HCEC 1CT (cell line): ENCODE measurements around the gene RHOH.

Experiments
- DNase-seq: peaks from one replicate; pipeline ENCODE4 v3.0.0-alpha.2; 2017

The RHOH gene

DNA sequence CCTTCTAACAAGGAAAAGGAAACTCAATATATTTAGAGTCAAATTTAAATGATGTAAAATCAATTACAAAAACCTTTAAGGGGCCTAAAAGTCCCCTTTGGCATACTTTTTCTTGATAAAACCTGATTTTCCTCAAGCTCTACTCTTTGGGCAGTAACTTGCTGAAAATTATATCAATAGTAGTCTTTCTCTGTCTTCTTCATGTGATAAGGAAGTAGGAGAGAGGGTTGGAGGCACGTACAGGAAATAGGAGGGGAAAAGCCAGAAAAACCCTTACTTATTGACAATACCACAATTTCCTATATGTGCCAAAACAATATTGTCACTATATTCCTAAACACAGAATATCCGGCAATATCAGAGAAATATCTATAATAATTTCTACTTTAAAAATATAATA is 9.6 kb downstream of the RHOH start:
- DNase-seq: no peak

DNA sequence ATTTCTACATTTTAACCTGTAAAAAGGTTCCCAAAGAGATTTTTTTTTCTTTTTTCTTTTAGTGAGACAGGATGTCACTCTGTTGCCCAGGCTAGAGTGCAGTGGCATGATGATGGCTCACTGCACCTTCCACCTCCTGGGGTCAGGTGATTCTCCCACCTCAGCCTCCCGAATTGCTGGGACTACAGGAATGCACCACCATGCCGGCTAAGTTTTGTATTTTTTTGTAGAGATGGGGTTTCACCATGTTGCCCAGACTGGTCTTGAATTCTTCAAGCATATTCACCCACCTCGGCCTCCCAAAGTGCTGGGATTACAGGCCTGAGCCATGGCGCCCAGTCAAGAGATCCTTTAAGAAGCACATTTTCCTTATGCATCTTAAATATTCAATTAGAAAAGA is 12.6 kb downstream of the RHOH start:
- DNase-seq: no peak

DNA sequence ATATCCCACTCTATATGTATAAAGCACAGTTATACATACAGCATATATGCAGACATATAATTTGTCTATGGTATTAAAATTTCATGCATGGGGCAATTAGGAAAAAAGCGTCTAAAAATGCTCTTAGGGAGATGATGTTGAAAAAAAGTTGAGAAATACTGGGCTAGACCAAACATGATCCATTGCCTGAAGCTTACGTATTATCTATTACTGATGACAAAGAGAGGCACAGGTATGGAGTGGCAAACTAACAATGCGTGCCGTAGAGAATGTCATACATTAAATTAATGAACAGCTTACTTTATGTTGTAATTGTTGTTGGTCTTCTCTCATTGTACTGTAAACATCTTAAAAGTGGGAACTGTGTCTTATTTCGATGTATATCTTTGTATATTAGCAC is 13.9 kb downstream of the RHOH start:
- DNase-seq: no peak

DNA sequence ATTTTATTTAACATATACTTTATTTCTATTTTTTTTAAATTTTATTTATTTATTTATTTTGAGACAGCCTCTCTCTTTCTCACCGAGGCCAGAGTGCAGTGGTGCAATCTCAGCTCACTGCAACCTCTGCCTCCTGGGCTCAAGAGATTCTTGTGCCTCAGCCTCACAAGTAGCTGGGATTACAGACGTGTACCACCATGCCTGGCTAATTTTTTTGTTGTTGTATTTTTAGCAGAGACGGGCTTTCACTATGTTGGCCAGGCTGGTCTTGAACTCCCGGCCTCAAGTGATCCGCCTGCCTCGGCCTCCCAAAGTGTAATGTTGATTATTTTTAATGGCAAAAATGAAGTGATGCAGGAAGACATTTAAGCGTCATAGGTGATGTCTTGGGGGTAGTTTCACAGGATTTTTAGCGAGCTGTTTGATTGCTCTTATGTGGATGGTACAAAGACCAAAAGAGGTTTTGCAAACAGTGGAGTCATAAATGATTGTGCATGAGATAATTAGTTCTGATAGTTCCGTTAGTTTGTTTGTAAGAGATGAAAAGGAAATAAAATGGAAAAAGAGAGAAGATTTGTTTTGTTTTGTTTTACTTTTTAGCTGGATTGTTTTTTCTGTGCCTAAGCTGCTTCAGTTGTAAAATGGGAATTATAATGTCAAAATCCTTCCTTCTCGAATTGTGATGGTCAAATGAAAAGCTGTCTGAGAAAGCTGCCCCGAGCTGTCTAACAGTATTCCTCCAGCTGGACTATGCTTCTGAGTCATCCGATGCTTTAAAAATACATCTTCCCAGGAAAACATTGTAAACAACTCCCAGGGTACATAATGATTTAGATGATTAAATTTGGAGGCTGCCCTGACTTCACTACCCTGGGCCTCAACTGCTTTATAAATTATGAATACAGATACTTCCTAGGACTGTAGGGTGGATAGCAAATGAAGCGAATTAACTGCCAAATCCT is 14.7 kb downstream of the RHOH start:
- peak; percentile 47 for DNase-seq

DNA sequence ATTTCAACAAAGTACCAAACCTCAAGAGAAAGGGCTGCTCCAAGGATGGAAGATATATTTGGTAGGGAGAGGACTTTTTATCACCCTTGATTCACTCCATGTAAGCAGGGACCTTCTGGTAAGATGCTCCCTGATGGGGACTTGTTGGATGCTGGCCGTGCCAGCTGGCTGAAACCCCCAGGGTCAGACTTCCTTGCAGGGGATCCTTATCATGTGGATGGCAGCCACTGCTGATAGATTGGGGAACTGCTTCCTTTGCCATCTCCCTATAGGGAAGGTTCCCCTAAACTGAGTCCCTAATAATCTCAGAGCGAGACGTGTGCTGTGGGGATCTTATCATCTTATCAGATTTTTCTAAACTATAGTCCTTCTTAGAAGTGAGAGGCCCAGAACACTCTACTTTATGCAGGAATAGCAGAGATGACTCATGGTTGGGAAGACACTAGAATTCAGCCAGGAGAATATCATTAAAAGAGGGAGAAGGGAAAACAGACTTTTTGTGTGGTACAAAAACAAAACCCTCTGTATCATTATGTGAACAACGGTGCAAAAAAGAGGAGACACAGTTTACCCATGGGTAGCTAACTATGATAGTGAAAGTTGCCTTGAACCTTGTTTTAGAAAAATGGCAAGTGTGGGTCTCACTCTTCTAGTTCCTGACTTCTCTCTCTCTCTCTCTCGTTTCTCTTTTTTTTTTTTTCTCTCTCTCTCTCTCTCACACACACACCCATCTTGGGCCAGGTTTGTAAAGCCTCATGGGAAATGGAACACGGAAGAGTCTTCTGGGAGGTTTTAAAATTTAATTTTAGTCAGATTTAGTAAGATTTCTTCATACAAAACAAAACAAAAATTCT is 16.1 kb downstream of the RHOH start:
- DNase-seq: no peak

DNA sequence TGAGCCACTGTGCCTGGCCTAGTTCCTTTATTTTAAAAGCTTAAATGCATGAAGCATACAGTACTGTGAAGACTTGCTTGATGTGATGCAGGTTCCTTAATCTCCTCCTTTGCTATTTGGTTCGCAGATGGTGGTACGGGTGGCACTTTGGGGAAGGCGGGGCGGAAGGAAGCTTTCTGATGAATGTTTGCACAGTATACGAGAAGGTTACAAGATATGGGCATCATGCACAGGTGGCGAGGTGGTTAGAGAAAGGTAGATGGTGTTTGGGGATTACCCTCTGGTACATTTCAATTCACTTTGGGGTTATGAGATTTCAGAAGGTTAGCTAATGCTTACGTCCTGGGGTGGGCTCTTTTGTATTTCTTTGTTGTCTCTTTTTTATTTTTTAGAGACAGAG is 17.2 kb downstream of the RHOH start:
- DNase-seq: no peak

DNA sequence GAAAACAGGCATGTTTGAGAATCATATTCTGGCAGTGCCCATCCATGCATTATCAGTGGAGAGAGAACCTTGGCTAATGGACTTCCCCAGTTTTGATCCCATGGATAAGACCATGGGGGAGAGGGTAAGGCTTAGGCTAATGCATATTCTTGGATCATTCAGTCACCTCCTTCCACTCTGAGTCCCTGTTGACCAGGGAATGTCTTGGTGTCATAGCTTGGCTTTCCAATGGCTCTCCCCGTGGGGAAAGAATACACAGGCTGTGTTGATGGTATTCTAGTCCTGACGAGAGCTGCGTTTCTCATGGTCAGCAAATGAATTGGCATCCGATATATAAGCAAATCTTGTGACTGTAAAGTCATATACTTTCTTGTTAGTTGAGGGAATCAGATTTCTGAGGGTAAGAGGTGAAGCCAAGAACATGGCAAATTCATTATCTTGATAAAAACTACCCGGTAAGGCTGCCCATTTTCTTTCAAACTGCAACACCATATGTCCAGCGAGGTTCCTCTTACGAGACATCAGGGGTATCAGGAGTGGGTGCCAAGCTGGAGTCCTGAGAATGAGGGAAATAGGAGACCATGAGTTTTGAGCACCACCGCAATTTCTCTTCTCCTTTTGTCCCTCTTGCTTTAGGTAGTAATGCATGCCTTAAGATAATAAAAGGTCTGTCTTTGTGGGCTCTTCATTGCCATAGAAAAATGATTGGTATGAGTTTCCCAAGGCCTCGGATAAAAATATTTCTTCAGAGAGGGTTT is 18.0 kb downstream of the RHOH start:
- no peak for DNase-seq

DNA sequence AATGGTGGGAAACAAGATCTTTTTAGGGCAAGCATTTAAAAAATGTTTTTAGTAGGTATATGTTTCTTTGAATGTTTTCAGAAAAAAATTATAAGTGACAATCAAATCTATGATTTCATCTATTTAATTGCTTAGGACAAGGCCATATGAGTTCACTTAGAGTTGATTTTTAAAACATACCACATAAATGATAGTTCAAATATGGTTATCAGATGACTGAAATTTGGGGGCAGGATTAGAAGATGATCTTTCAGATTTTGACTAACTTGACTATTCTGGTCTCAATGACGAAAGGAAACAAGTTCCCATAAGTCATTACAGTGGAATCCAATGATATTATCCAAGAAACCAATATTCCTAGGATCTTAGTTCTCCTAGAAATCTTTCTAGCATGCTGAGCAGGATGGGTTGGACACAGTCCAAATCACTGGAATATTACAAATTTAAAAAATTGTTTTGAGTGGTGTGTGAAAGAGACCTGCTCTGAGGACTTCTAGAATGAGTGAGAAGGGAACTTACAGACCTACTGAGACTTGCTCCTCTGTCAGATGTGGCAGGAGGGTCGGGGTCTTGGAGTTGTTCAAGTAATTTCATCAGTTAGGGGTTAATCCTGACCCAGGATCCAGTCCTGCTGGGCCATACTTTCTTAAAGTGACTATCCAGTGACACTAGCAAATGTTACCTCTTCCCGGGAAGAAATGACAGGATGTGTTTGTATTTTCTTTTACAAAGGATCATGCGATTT is 20.0 kb downstream of the RHOH start:
- DNase-seq: no peak

DNA sequence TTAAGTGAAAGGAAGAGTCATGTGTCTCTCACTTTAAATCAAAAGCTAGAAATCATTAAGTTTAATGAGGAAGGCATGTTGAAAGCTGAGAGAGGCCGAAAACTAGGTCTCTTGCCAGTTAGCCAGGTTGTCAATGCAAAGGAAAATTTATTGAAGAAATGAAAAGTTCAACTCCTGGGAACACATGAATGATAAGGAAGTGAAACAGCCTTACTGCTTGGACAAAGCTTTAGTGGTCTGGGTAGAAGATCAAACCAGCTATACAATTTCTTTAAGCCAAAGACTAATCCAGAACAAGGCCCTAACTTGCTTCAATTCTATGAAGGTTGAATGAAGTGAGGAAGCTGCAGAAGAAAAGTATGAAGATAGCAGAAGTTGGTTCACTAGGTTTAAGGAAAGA is 24.9 kb downstream of the RHOH start:
- DNase-seq: no peak

DNA sequence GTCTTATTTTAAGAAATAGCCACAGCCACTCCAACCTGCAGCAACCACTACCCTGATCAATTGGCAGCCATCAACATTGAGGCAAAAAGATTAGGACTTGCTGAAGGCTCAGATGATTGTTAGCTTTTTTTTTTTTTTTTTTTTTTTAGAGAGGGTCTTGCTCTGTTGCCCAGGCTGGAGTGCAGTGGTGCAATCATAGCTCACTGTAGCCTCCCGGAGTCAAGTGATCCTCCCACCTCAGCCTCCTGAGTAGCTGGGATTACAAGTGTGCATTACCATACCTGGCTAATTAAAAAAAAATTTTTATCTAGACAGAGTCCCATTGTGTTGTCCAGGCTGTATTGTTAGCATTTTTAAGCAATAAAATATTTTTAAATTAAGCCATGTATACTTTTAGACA is 26.5 kb downstream of the RHOH start:
- no peak for DNase-seq

DNA sequence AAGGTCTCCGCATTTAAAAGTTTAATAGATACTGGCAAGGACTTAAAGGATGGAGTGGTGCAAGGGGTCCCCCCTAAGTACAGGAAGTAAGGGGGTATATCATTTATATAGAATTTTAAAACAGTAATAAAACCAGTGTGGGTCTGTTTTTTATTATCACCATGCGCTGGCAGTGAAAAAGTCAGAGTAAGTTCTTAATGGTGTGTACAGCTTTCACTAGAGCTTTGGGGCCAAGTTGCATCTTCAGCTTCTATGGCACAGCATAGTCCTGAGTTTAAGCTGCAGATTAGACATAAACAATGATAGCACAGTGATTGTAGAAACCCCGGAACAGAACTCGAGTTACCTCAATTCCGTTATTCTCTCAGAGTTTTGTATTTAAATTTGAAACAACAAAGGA is 27.6 kb downstream of the RHOH start:
- no peak for DNase-seq

DNA sequence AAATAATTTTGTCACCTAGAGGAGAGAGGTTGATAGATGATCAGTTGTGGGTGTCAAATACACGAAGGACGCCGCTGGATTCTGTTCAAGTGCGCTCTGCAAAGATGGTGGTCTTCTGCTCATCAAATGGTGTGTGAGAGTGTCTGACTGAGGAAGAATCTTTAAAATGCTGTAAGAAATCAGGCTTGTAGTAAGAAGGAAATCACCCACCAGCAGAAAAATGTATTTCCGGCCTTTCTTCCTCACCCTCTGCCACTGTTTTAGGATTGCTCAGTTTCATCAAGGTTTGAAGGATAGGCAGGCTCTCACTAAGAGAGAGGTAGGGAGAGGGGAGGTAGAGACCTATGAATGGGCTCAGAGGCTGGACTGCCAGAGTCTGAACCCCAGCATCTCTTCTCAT is 28.7 kb downstream of the RHOH start:
- DNase-seq: no peak

DNA sequence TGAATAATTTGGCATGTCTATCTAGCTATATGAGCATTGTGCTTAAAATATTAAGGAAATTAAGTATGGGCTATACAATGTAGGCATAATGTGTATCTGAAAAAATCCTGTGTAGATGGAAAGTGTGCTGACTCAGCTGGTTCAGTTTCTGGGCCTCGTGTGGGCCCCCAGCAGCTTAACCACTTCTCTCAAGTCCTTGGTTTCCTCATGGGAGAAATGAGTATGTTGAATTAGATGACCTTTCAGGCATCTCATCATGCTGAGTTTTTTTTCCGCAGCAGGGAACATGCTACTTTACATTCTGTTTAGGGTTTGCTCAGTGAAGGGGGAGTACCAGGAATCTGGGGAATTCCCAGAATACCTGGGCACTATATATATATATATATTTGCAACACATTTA is 30.5 kb downstream of the RHOH start:
- DNase-seq: no peak

DNA sequence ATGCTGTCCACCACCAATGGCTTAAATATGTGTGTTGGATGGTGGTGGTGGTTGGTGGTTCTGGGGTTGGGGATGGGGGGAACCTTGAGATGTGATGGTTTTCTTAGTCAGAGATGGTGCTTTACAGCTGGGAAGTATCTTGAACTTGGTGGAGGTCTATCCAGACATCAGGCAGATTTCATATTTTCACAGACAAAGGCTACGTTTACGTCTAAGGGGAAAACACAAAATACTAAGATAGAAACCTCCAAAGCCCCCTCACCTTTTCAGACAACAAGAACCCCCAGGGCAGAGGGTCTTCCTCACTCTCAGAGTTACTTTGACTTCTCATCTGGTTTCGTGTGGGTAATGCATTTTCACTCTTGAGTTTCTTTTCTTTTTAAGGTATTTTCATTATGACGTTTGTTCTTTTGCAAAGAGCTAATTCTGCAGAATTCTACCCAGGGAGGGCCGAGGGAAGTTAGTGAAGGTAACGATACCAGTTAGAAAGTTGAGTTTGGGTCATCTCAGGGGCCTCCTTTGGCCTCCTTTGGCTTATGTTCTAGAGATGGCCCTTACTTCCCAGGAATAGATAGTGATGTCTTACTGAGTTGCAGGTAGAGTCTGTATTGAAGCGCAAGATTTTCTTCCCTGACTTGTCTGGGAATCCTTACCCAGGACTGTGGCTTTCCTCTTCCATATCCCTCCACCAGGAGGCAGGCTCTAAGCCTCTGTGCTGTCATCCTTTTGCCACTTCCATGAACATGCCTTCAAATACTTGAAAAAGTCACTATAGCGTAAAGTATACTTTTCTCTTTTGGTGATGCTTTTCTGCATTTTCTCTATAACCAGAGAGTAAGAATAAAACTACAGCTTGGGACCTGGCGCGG is 31.9 kb downstream of the RHOH start:
- DNase-seq: peak; percentile 1

DNA sequence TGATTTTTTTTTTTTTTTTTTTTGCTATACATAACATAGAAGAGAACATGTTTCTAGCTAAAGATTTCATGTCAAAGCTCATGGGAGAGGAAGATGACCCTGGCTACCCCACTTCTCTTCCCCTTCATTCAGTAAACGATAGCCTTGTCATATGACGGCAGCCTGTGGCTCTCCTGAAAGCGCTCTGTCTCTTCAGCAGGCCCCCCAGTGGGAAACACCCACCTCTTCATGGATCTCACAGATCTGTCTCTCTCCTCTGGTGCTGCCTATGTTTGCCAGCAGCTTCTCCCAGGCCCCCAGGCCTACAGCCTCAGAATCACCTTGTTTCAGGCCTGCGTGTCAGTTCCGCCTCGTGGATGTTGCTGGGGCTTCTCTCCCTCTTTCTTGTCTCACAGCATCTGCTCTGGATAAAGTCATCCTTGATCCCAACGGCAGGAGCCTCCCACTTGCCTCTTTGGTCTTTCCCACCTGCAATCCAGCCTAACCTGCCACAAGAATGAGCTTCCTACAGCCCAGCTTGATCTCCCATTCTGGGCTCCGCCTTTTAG is 34.6 kb downstream of the RHOH start:
- no peak for DNase-seq

DNA sequence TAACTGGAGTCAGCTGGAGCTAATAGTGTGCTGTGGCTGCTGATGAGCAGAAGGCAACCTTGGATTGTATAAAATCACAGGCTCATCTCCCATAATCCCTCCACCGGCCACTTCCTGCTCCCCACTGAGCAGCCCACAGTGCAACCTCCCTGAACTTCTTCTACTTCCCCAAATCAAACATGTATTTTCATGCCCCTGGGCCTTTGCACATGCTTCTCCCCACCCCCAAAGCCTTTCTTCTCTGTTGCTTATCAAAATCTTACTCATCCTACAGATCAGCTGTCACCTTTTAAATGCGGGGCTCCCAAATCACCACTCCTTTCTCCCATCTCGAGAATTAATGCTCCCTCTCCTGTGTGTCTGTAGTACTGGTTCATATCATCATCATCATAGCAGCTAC is 35.8 kb downstream of the RHOH start:
- DNase-seq: no peak

DNA sequence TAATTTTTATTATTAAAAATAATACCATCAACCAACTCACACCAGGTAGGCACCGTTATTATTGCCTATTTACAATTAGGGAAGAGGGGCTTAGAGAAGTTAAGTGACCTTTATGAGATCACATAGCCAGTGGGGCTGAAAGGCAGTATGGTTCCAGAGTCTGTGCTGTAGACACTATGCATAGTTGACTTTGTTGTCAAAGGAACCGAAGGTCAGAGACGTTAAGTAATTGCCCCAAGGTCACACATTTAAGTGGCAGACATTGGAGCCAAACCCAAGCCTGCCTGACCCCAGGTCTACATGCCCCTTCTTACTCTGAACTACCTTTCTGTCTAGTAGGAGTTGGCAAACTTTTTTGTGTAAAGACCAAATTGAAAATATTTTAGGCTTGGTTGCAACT is 36.4 kb downstream of the RHOH start:
- DNase-seq: no peak

DNA sequence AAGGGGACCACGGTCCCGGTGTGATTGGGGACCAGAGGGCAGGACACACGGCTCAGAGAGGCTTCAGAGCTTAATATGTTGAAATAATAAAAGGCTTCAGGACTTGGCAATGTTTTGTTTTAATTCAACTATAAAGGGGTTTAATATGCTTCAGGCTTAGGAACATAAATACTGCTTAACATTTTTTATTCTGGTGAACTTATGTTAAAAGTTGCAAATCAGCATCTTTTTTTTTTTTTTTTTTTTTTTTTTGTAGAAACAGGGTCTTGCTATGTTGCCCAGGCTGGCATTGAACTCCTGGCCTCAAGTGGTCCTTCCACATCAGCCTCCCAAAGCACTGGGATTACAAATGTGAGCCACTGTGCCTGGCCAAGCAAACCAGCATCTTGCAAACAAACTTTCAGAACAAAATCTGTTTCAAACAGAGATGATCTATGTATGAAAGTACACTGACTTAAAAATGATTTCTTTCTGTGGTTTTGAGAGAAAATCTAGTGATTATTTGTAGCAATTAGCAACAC is 37.7 kb downstream of the RHOH start:
- no peak for DNase-seq

DNA sequence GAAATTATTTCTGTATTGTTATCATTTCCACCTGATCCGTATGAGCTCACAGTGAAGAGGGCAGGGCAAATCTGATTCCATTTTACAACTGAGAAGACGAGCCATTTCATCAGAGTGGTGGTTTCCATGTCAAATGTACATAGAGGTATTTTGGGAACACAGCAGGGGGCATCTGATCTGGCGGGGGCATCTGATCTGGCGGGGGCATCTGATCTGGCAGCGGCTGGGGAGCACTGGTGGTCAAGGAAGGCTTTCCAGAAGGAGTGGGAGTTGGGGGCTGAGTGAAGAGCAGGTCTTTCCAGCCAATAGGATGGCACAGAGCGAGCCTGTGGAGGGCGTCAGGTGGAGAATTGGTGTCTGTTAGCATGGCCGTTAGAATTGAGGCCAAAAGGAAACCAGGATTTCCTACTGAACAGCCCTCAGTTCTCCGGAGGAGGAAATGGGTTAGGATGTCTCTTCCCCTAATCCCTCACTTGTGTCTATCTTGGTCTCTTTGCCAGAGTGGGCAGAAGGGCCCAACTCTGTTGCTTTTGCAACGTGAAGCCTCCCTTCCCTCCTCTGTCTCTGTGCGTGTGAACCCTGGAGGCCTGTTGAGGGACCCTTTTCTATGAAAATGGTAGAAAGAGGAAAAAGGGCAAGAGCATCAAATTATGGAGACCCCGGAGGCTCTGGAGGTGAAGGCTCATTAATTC is 41.3 kb downstream of the RHOH start:
- no peak for DNase-seq
